ENCODE measurements around the gene CERKL. TPM values are rescaled to one million over a fixed set of nuclear protein-coding genes. Genes with fewer than 3 reads are reported as not detected.
A peak's percentile ranks its signal among the peaks of the same experiment; 100 is the strongest.

CERKL gene
- total RNA-seq, 1 experiment from 2014 or later = 1.6 TPM

- in situ Hi-C loops (cut with HindIII; ENCODE audit: low pct_unique_long_range_greater_than_20kb, low sequenced_read_pairs) = no loop called here
- DNase-seq (ENCODE audit: low read depth) = no peak
Observed at GRCh38 chr2:181594322-181594721, 62.6 kb downstream of the CERKL start.

- peak; percentile 79 for DNase-seq (ENCODE audit: low read depth)
- in situ Hi-C loops (cut with HindIII; ENCODE audit: low pct_unique_long_range_greater_than_20kb, low sequenced_read_pairs) = no loop called here
Observed at GRCh38 chr2:181589779-181590178, 67.1 kb downstream of the CERKL start.

- DNase-seq (ENCODE audit: low read depth) = no peak
- in situ Hi-C loops (cut with HindIII; ENCODE audit: low pct_unique_long_range_greater_than_20kb, low sequenced_read_pairs) = no loop called here
Observed at GRCh38 chr2:181588546-181588945, 68.4 kb downstream of the CERKL start.

GRCh38 chr2:181586569-181587081 is 70.3 kb downstream of the CERKL start:
- peak; percentile 94 for DNase-seq (ENCODE audit: low read depth)
- in situ Hi-C loops (cut with HindIII; ENCODE audit: low pct_unique_long_range_greater_than_20kb, low sequenced_read_pairs) = no loop called here

- peak; percentile 32 for DNase-seq (ENCODE audit: low read depth)
- in situ Hi-C loops (cut with HindIII; ENCODE audit: low pct_unique_long_range_greater_than_20kb, low sequenced_read_pairs) = no loop called here
Observed at GRCh38 chr2:181585732-181586131, 71.2 kb downstream of the CERKL start.

GRCh38 chr2:181581534-181581933 is 75.4 kb downstream of the CERKL start:
- no peak for DNase-seq (ENCODE audit: low read depth)
- in situ Hi-C loops (cut with HindIII; ENCODE audit: low pct_unique_long_range_greater_than_20kb, low sequenced_read_pairs) = no loop called here

- in situ Hi-C loops (cut with HindIII; ENCODE audit: low pct_unique_long_range_greater_than_20kb, low sequenced_read_pairs) = no loop called here
- DNase-seq (ENCODE audit: low read depth) = no peak
Observed at GRCh38 chr2:181578829-181579228, 78.1 kb downstream of the CERKL start.

GRCh38 chr2:181576431-181576830 is 80.5 kb downstream of the CERKL start:
- no peak for DNase-seq (ENCODE audit: low read depth)
- in situ Hi-C loops (cut with HindIII; ENCODE audit: low pct_unique_long_range_greater_than_20kb, low sequenced_read_pairs) = no loop called here

GRCh38 chr2:181575650-181576025 is 81.3 kb downstream of the CERKL start:
- no peak for DNase-seq (ENCODE audit: low read depth)
- in situ Hi-C loops (cut with HindIII; ENCODE audit: low pct_unique_long_range_greater_than_20kb, low sequenced_read_pairs) = no loop called here

GRCh38 chr2:181575024-181575649 is 81.8 kb downstream of the CERKL start:
- in situ Hi-C loops (cut with HindIII; ENCODE audit: low pct_unique_long_range_greater_than_20kb, low sequenced_read_pairs) = no loop called here
- no peak for DNase-seq (ENCODE audit: low read depth)

- in situ Hi-C loops (cut with HindIII; ENCODE audit: low pct_unique_long_range_greater_than_20kb, low sequenced_read_pairs) = no loop called here
- DNase-seq (ENCODE audit: low read depth) = no peak
Observed at GRCh38 chr2:181574321-181574720, 82.6 kb downstream of the CERKL start.

GRCh38 chr2:181573140-181573736 is 83.7 kb downstream of the CERKL start:
- peak; percentile 22 for DNase-seq (ENCODE audit: low read depth)
- in situ Hi-C loops (cut with HindIII; ENCODE audit: low pct_unique_long_range_greater_than_20kb, low sequenced_read_pairs) = no loop called here

- in situ Hi-C loops (cut with HindIII; ENCODE audit: low pct_unique_long_range_greater_than_20kb, low sequenced_read_pairs) = no loop called here
- no peak for DNase-seq (ENCODE audit: low read depth)
Observed at GRCh38 chr2:181570833-181571661, 85.9 kb downstream of the CERKL start.

- in situ Hi-C loops (cut with HindIII; ENCODE audit: low pct_unique_long_range_greater_than_20kb, low sequenced_read_pairs) = no loop called here
- no peak for DNase-seq (ENCODE audit: low read depth)
Observed at GRCh38 chr2:181570059-181570458, 86.8 kb downstream of the CERKL start.

GRCh38 chr2:181566334-181567032 is 90.4 kb downstream of the CERKL start:
- DNase-seq (ENCODE audit: low read depth) = no peak
- in situ Hi-C loops (cut with HindIII; ENCODE audit: low pct_unique_long_range_greater_than_20kb, low sequenced_read_pairs) = no loop called here

GRCh38 chr2:181563101-181563692 is 93.7 kb downstream of the CERKL start:
- DNase-seq (ENCODE audit: low read depth) = no peak
- in situ Hi-C loops (cut with HindIII; ENCODE audit: low pct_unique_long_range_greater_than_20kb, low sequenced_read_pairs) = no loop called here

GRCh38 chr2:181558371-181558770 is 98.5 kb downstream of the CERKL start:
- no peak for DNase-seq (ENCODE audit: low read depth)

GRCh38 chr2:181554061-181554830 is 102.7 kb downstream of the CERKL start:
- no peak for DNase-seq (ENCODE audit: low read depth)
- in situ Hi-C loops (cut with HindIII; ENCODE audit: low pct_unique_long_range_greater_than_20kb, low sequenced_read_pairs) = no loop called here

More at GRCh38 chr2:181558371-181558770, 98.5 kb downstream of the CERKL start:
- in situ Hi-C loops (cut with HindIII; ENCODE audit: low pct_unique_long_range_greater_than_20kb, low sequenced_read_pairs) = no loop called here

Measured in Caki2 (cell line).